Measurements from ENCODE around the gene SLC26A3.

The SLC26A3 gene

GRCh38 chr7:107815254-107815882 lies 12.3 kb upstream of the SLC26A3 start:
- peak; percentile 17 to 31 for DNase-seq

GRCh38 chr7:107813524-107813923 lies 10.5 kb upstream of the SLC26A3 start:
- no peak for DNase-seq

- DNase-seq: no peak
Measured at GRCh38 chr7:107811934-107812333, 8.9 kb upstream of the SLC26A3 start.

GRCh38 chr7:107810626-107811025 lies 7.6 kb upstream of the SLC26A3 start:
- no peak for DNase-seq

- no peak for DNase-seq
Measured at GRCh38 chr7:107809179-107809578, 6.2 kb upstream of the SLC26A3 start.

- no peak for DNase-seq
Measured at GRCh38 chr7:107799647-107800264, 3.3 kb downstream of the SLC26A3 start.

- DNase-seq: no peak
Measured at GRCh38 chr7:107792364-107792763, 10.7 kb downstream of the SLC26A3 start.

GRCh38 chr7:107789647-107790046 lies 13.4 kb downstream of the SLC26A3 start:
- DNase-seq: no peak

- no peak for DNase-seq
Measured at GRCh38 chr7:107788662-107789061, 14.4 kb downstream of the SLC26A3 start.

- DNase-seq: no peak
Measured at GRCh38 chr7:107788216-107788615, 14.8 kb downstream of the SLC26A3 start.

GRCh38 chr7:107785926-107786325 lies 17.1 kb downstream of the SLC26A3 start:
- no peak for DNase-seq

- no peak for DNase-seq
Measured at GRCh38 chr7:107785170-107785569, 17.9 kb downstream of the SLC26A3 start.

- DNase-seq: no peak
Measured at GRCh38 chr7:107783648-107784047, 19.4 kb downstream of the SLC26A3 start.

GRCh38 chr7:107782374-107782773 lies 20.6 kb downstream of the SLC26A3 start:
- no peak for DNase-seq

- DNase-seq: no peak
Measured at GRCh38 chr7:107779647-107780099, 23.4 kb downstream of the SLC26A3 start.

GRCh38 chr7:107778283-107778682 lies 24.7 kb downstream of the SLC26A3 start:
- no peak for DNase-seq

- no peak for DNase-seq
Measured at GRCh38 chr7:107777702-107778101, 25.3 kb downstream of the SLC26A3 start.

GRCh38 chr7:107773027-107773426 lies 30.0 kb downstream of the SLC26A3 start:
- no peak for DNase-seq

GRCh38 chr7:107768263-107768662 lies 34.8 kb downstream of the SLC26A3 start:
- no peak for DNase-seq

- no peak for DNase-seq
Measured at GRCh38 chr7:107767391-107767790, 35.6 kb downstream of the SLC26A3 start.

- no peak for DNase-seq
Measured at GRCh38 chr7:107758667-107759066, 44.4 kb downstream of the SLC26A3 start.

GRCh38 chr7:107754642-107755041 lies 48.4 kb downstream of the SLC26A3 start:
- DNase-seq: no peak

GRCh38 chr7:107751113-107751512 lies 51.9 kb downstream of the SLC26A3 start:
- DNase-seq: no peak

- DNase-seq: no peak
Measured at GRCh38 chr7:107746006-107746405, 57.0 kb downstream of the SLC26A3 start.

GRCh38 chr7:107744345-107744750 lies 58.7 kb downstream of the SLC26A3 start:
- DNase-seq: peak in 1 of 2 donors; percentile 51
